ENCODE results near the gene STOML3.

Gene STOML3

GRCh38 chr13:38980750-38981078 lies 9.9 kb downstream of the STOML3 start:
- DNase-seq = no peak

GRCh38 chr13:38979891-38980749 lies 10.5 kb downstream of the STOML3 start:
- DNase-seq = no peak

DNA sequence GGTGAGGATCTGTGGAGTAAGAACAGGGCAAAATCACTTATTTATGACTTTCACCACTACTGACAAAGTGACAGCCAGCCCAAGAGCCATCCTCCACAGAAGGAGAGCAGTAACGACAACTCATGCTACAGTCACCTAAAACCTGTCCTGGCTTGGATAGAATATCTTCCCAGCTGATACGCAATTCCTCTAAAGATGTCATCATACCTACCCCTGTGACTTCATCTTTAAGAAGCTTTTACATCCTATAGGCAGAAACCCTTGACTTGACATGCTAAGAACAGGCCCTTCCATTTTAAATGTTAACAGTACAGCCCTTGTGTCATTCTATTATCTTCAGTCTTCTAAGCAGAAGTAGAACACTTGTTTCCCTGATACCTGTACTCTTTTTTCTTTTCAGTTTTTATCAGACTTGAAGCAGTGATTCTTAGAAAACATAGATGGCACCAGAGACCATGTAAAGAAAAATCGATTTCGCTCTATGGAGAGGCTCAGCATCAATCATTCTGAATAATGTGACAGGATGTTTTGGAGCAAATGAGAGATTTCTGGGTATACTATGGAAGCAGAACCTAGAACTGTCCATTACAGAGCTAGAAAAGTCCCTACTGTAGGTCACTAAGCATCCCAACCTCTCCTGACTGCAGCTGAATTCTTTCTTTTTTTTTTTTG lies 20.1 kb downstream of the STOML3 start:
- no peak for DNase-seq

DNA sequence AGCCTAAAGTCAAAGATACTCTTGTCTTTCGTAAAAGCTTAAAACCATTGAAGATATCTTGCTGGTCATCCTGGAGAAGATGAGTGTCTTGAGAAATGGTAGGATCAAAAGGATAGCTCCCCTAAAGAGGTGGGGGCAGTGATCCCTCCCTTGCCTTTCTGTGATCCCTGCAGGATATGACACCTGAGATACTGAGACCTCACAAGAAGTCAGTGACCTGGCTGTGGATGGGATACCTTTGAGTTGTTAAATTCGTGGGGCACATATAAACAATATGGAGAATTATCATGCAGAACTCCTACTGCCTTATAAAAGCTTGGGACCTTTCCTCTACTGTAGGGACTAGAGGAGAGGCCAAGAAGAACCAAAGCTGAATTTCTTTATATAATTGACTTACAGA lies 21.4 kb downstream of the STOML3 start:
- no peak for DNase-seq

DNA sequence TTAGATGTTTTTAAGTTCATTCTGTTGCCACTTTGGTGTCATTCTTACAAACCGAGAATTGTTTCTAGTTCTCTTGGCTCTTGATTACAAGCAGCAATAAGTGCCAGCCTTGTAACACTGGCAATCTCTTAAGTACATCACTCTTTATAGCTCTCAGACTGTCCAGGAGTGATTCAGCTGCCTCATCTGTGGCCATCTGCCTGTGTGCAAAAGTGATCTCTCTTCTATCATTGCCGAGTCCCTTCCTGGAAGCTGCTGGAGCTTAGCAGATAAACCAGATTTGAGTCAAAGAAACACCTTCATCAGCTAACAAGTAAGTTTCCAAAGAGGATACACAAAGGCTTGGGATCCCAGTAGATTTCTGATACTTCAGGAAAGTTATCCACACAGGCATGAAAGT lies 23.2 kb downstream of the STOML3 start:
- DNase-seq = no peak

- no peak for DNase-seq
Measured at GRCh38 chr13:38965281-38965680, 25.4 kb downstream of the STOML3 start.

- no peak for DNase-seq
Measured at GRCh38 chr13:38960175-38960574, 30.5 kb downstream of the STOML3 start.

- DNase-seq = no peak
Measured at GRCh38 chr13:38957794-38958592, 32.6 kb downstream of the STOML3 start.

GRCh38 chr13:38954844-38955243 lies 35.8 kb downstream of the STOML3 start:
- DNase-seq = no peak

GRCh38 chr13:38954291-38954690 lies 36.3 kb downstream of the STOML3 start:
- DNase-seq = no peak

GRCh38 chr13:38952827-38953226 lies 37.8 kb downstream of the STOML3 start:
- no peak for DNase-seq

DNA sequence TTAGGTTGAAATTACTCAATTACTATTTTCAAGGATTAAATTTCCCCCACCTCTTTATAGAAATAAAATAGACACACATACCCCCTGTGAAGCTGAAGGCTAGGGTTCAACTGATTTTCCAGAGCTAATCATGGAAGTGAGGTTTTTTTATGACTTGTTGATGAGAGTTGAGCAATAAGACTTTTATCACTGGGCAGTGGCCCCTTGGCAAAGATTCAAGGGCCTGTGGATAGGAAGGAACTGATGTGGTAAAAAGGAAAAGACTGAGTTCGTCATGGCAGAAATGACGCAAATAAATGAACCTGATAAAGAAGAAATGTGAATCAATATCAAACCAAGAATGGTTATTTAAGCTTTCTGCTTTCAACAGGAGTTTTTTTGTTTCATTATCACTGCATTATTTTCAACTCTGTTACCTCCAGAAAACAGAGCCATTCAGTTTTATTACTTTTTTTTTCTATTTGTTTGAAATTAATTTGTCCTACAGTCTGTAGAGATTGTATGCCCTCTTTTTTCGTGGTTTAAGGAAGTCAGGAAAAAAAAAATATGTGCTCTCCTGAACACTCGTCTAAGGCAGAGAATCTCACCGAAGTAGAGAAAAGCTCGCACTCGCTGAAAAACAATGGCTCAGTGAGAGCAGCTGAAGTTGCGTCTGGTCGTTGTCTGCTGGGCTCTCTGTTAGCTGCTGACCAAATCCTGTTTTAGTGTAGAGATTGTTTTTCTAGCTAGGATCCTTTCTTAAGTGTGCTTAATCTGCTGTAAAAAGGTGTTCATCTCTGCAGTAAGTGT lies 38.9 kb downstream of the STOML3 start:
- no peak for DNase-seq

DNA sequence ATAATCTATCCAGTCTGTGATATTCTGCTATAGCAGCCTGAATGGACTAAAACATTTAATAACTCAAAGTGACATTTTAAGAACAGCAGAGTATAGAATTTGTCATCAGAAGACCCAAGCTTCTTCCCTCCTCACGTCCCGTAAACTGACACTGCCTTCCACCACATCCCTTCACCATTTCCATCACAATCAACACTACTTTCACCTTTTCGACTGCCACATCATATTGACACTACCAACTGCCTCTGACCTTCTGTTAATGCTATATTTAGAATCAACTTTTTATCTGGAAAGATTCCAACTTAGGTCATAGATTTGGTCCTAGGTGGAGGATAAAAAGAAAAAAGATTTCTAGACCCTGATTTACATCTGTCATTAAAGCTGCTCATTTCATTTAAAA lies 39.6 kb downstream of the STOML3 start:
- no peak for DNase-seq

- DNase-seq = no peak
Measured at GRCh38 chr13:38947054-38947453, 43.6 kb downstream of the STOML3 start.

DNA sequence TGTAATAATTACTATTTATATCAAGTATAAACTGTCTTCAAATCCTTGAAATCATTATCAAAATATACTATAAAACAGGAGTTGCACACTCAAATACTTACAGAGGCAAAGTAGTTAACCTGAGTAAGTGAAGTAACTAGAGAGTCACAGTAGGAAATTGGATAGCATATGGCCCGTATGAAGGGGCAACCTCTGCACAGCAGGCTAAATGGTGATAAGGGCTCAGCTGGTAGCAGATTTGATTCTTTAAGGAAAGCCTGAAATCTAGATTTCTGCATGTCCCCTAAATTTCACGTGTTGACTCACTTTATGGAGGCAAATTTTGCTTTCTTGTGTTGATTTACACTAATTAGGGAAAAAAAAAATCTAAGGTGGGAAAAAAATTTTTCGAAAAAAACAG lies 46.4 kb downstream of the STOML3 start:
- no peak for DNase-seq

GRCh38 chr13:38943231-38943630 lies 47.4 kb downstream of the STOML3 start:
- no peak for DNase-seq

GRCh38 chr13:38941353-38941945 lies 49.2 kb downstream of the STOML3 start:
- DNase-seq = no peak

DNA sequence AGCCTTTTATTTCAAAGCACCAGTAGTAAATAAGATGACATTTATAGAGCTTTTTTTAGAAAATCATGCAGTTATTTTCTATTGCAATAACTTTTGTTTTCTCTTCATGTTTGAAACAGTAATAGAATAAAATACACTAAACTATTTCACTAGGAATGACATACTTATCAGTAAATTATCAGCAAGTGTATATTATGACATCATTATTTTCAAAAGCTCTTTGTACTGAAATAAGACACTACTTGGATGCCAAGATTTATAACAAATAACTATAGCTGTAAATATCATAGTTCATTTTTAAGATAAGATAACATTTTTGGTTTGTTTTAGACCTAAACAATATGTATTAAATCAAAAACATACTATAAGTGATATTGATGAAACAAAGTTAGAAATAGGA lies 56.8 kb downstream of the STOML3 start:
- DNase-seq = no peak

GRCh38 chr13:38922170-38922569 lies 68.5 kb downstream of the STOML3 start:
- DNase-seq = no peak

- DNase-seq = no peak
Measured at GRCh38 chr13:38921081-38921480, 69.5 kb downstream of the STOML3 start.

Data from inflammatory macrophage treated with lipopolysaccharide for 1 hour (primary cell).